Measurements from ENCODE around the gene PRM2.

DNA sequence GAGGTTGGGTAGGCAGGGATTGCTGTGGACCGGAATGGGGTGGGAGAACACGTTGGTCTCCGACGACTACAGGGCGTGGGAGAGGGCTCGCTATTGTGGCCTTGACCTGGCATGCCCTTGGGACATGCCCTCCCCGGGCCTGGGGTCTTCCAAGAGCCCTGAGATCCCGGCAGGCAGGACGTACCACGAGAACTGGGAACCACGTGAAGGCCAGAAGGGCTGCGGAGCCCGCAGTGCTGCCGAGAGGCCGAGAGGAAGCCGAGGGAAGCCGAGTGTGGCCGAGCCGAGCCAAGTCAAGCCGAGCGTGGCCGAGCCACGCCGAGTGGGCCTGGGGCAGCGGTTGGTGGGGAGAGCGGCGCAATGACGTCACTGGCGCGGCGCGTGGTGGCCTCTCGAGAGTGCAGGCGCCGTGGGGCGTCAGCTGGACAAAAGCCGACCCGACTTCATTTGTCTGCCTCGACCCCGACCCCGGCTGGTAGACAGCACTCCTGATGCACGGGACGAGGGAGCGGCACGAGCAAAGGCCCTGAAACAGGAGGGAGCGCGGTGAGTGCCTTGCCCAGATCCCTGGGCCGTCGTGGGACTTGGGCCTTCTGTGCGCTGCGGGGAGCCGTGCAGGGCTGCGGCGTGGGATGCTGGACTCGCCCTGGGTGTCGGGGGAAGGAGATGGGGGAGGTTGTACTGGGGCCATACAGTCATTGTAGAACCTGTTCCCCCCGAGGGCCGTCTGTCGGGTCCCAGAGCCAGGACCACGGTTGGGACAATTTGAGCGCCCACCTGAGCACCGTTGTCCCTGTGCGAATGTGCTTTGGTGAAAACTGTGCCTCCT lies 26.8 kb downstream of the PRM2 start:
- TF ChIP-seq, protein P1, sequence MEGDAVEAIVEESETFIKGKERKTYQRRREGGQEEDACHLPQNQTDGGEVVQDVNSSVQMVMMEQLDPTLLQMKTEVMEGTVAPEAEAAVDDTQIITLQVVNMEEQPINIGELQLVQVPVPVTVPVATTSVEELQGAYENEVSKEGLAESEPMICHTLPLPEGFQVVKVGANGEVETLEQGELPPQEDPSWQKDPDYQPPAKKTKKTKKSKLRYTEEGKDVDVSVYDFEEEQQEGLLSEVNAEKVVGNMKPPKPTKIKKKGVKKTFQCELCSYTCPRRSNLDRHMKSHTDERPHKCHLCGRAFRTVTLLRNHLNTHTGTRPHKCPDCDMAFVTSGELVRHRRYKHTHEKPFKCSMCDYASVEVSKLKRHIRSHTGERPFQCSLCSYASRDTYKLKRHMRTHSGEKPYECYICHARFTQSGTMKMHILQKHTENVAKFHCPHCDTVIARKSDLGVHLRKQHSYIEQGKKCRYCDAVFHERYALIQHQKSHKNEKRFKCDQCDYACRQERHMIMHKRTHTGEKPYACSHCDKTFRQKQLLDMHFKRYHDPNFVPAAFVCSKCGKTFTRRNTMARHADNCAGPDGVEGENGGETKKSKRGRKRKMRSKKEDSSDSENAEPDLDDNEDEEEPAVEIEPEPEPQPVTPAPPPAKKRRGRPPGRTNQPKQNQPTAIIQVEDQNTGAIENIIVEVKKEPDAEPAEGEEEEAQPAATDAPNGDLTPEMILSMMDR (IDR thresholded peaks at IDR 0.05), result no peak
- TF ChIP-seq RAD21 (conservative IDR thresholded peaks at IDR 0.05 in 1 of 2, IDR thresholded peaks at IDR 0.05 in 1 of 2), result no peak
- TF ChIP-seq MAX (IDR thresholded peaks at IDR 0.05), result no peak
- TF ChIP-seq POLR2A (IDR thresholded peaks at IDR 0.05; ENCODE audit: low read length), result no peak
- TF ChIP-seq CBX8 (IDR thresholded peaks at IDR 0.05), result no peak
- TF ChIP-seq RFX5 (IDR thresholded peaks at IDR 0.05), result no peak

All from A549 (cell line).